Sigmoid colon (tissue), 7 donors: ENCODE measurements around the gene DPEP2NB. TPM values are rescaled to one million over a fixed set of nuclear protein-coding genes. Genes with fewer than 3 reads are reported as not detected.

ENCODE experiments used
- DNase-seq: peaks from one replicate; pipeline ENCODE4 v3.0.0-alpha.2; 2019
- H3K27ac ChIP-seq, 4 donors: fragments of 200-600 bp; sonication (generic); one replicate each; pipeline ENCODE4 v1.5.1; 2016 to 2019; ENCODE audit warnings: mild to moderate bottlenecking in 1 of 4
- H3K27me3 ChIP-seq, 3 donors: fragments of 200-600 bp; sonication (generic); one replicate each; pipeline ENCODE4 v1.5.1; 2019; ENCODE audit warnings: mild to moderate bottlenecking in 1 of 3
- H3K36me3 ChIP-seq, 4 donors: fragments of 200-600 bp; sonication (generic); one replicate each; pipeline ENCODE4 v1.5.1; 2016 to 2019
- H3K4me1 ChIP-seq, 4 donors: fragments of 200-600 bp; sonication (generic); one replicate each; pipeline ENCODE4 v1.5.1; 2017 to 2019
- H3K4me3 ChIP-seq, 4 donors: fragments of 200-600 bp; sonication (generic); one replicate each; pipeline ENCODE4 v1.5.1; 2017 to 2019; ENCODE audit warnings: mild to moderate bottlenecking in 2 of 4, moderate library complexity in 1 of 4
- H3K9me3 ChIP-seq, 4 donors: fragments of 200-600 bp in 3 of 4; sonication (generic) in 3 of 4; one replicate each; pipeline versions ENCODE4 v1.5.1 to v1.6.1; 2013 to 2019
- CTCF ChIP-seq, 4 experiments: fragments of 450-650 bp in 3 of 4; fragments of 200-600 bp in 1 of 4; IDR thresholded peaks; one replicate each; pipeline ENCODE4 v1.5.1; 2016 to 2019; ENCODE audit warnings: antibody characterized with exemption in 4 of 4, mild to moderate bottlenecking in 3 of 4, moderate library complexity in 2 of 4
- EP300 ChIP-seq, 4 donors: sonication (generic); formaldehyde crosslinking; IDR thresholded peaks; one replicate each; pipeline ENCODE4 v1.6.1; 2017; ENCODE audit warnings: antibody characterized with exemption in 4 of 4
- POLR2A ChIP-seq, 2 donors: fragments of 450-650 bp; IDR thresholded peaks; one replicate each; pipeline ENCODE4 v1.6.1; 2016; ENCODE audit warnings: antibody characterized with exemption in 2 of 2, mild to moderate bottlenecking in 2 of 2, moderate library complexity in 2 of 2
- POLR2AphosphoS5 ChIP-seq, 4 donors: sonication (generic); formaldehyde crosslinking; IDR thresholded peaks; one replicate each; pipeline ENCODE4 v1.6.1; 2017; ENCODE audit warnings: antibody characterized with exemption in 4 of 4
- WGBS, 2 donors: extraction: QIAGEN DNeasy Blood & Tissue Kit; methylation state at CpG; one replicate each; pipeline ENCODE4 v1.1.7; 2013; 5-methylcytosine and 5-hydroxymethylcytosine counted together
- intact Hi-C: fragments of 100-400 bp; cut with DNase I; formaldehyde crosslinking; loops from one replicate; pipeline ENCODE4 v1.15.1; 2023
- polyA plus RNA-seq, 3 donors: library from polyadenylated mRNA; stranded (reverse); fragments of 200-250 nt; gene quantifications; one replicate each; pipeline ENCODE4 v1.2.3, GENCODE V29; 2013
- total RNA-seq, 4 donors: library from RNA; depleted of rRNA; stranded (reverse); fragments of >200 nt; gene quantifications; one replicate each; pipeline ENCODE4 v1.1.0, GENCODE V29; 2016
- donor health status: healthy with polysubstance abuse.
- donor health status: Bipolar disorder and iron deficiency.
- donor health status: healthy.

The DPEP2NB gene
- total and polyA plus RNA-seq, 7 donors, result not detected

GRCh38 chr16:67988675-67989074 lies 27.0 kb downstream of the DPEP2NB start:
- peaks cover 0 to 10% (median 10%) of the 10 kb centered on the region in 4 donors for H3K4me1 ChIP-seq
- TF ChIP-seq POLR2A (IDR thresholded peaks at IDR 0.05) (no peak), POLR2AphosphoS5 (IDR thresholded peaks at IDR 0.05) (no peak), EP300 (IDR thresholded peaks at IDR 0.05) (no peak), CTCF (IDR thresholded peaks at IDR 0.05) (no peak)
- no peak for DNase-seq
- no peaks in the 10 kb centered on the region for H3K9me3 ChIP-seq
- no peaks in the 10 kb centered on the region for H3K27me3 ChIP-seq
- H3K36me3 ChIP-seq, result no peaks in the 10 kb centered on the region
- no peak overlapping the region for H3K27ac ChIP-seq
- 80 to 87% methylated on average over 3 of the region's 3 CpGs for WGBS, 2 donors
- intact Hi-C loops, result no loop called here
- no peak overlapping the region for H3K4me3 ChIP-seq

GRCh38 chr16:67987460-67988160 lies 28.1 kb downstream of the DPEP2NB start:
- no peak for DNase-seq
- 79 to 86% methylated on average over 11 of the region's 11 CpGs for WGBS, 2 donors
- no peak overlapping the region for H3K27ac ChIP-seq
- H3K9me3 ChIP-seq, result no peaks in the 10 kb centered on the region
- H3K27me3 ChIP-seq, result no peaks in the 10 kb centered on the region
- intact Hi-C loops, result no loop called here
- no peak overlapping the region for H3K4me3 ChIP-seq
- H3K4me1 ChIP-seq, result no peaks in the 10 kb centered on the region
- TF ChIP-seq POLR2AphosphoS5 (IDR thresholded peaks at IDR 0.05), result no peak
- no peak for TF ChIP-seq CTCF (IDR thresholded peaks at IDR 0.05)
- no peak for TF ChIP-seq POLR2A (IDR thresholded peaks at IDR 0.05)
- no peak for TF ChIP-seq EP300 (IDR thresholded peaks at IDR 0.05)
- no peaks in the 10 kb centered on the region for H3K36me3 ChIP-seq

GRCh38 chr16:67986949-67987348 lies 28.8 kb downstream of the DPEP2NB start:
- no peaks in the 10 kb centered on the region for H3K27me3 ChIP-seq
- no peak for TF ChIP-seq POLR2A (IDR thresholded peaks at IDR 0.05)
- no peak for TF ChIP-seq POLR2AphosphoS5 (IDR thresholded peaks at IDR 0.05)
- TF ChIP-seq CTCF (IDR thresholded peaks at IDR 0.05), result no peak
- TF ChIP-seq EP300 (IDR thresholded peaks at IDR 0.05), result no peak
- DNase-seq, result no peak
- intact Hi-C loops, result no loop called here
- H3K9me3 ChIP-seq, result no peaks in the 10 kb centered on the region
- H3K4me1 ChIP-seq, result no peaks in the 10 kb centered on the region
- no peaks in the 10 kb centered on the region for H3K36me3 ChIP-seq
- 84 to 89% methylated on average over 5 of the region's 5 CpGs for WGBS, 2 donors
- no peak overlapping the region for H3K4me3 ChIP-seq
- H3K27ac ChIP-seq, result no peak overlapping the region

GRCh38 chr16:67982011-67982696 lies 33.6 kb downstream of the DPEP2NB start:
- no peak for TF ChIP-seq POLR2AphosphoS5 (IDR thresholded peaks at IDR 0.05)
- no peak for TF ChIP-seq POLR2A (IDR thresholded peaks at IDR 0.05)
- TF ChIP-seq EP300 (IDR thresholded peaks at IDR 0.05), result no peak
- no peak for TF ChIP-seq CTCF (IDR thresholded peaks at IDR 0.05)
- no peak for DNase-seq
- H3K27me3 ChIP-seq, result peaks cover 0 to 16% (median 7%) of the 10 kb centered on the region in 3 donors

More at GRCh38 chr16:67982011-67982696, 33.6 kb downstream of the DPEP2NB start:
- no peaks in the 10 kb centered on the region for H3K36me3 ChIP-seq
- H3K9me3 ChIP-seq, result no peaks in the 10 kb centered on the region
- no peak overlapping the region for H3K4me3 ChIP-seq
- WGBS, 2 donors, result 90 to 95% methylated on average over 49 of the region's 49 CpGs
- H3K27ac ChIP-seq, result no peak overlapping the region
- H3K4me1 ChIP-seq, result no peaks in the 10 kb centered on the region
- intact Hi-C loops, result no loop called here
